Gastroesophageal sphincter (tissue), 4 donors: ENCODE results near the gene DPP6. TPM values are rescaled to one million over a fixed set of nuclear protein-coding genes. Genes with fewer than 3 reads are reported as not detected.

Experiments
- ATAC-seq: fragments of 150-250 bp; one replicate; pipeline ENCODE4 v1.9.1; 2016; ENCODE audit warnings: mild to moderate bottlenecking, moderate library complexity
- H3K27ac ChIP-seq, 4 donors: fragments of 200-600 bp; sonication (generic) in 3 of 4; 1 replicate in 3 of 4; 2 replicates in 1 of 4; pipeline ENCODE4 v1.5.1; 2016 to 2019
- H3K27me3 ChIP-seq: fragments of 200-600 bp; sonication (generic); one replicate; pipeline ENCODE4 v1.5.1; 2019
- H3K36me3 ChIP-seq, 2 donors: fragments of 200-600 bp; sonication (generic); one replicate each; pipeline ENCODE4 v1.5.1; 2019; ENCODE audit warnings: control low read depth in 1 of 2
- H3K4me1 ChIP-seq, 3 donors: fragments of 200-600 bp; sonication (generic); 1 replicate in 2 of 3; 2 replicates in 1 of 3; pipeline ENCODE4 v1.5.1; 2016 to 2019; ENCODE audit warnings: control low read depth in 2 of 3
- H3K4me3 ChIP-seq, 2 donors: fragments of 200-600 bp; sonication (generic); one replicate each; pipeline ENCODE4 v1.5.1; 2019; ENCODE audit warnings: mild to moderate bottlenecking in 1 of 2, moderate library complexity in 1 of 2
- H3K9me3 ChIP-seq, 3 donors: fragments of 200-600 bp; sonication (generic); one replicate each; pipeline ENCODE4 v1.5.1; 2017 to 2019; ENCODE audit warnings: control low read depth in 2 of 3
- EP300 ChIP-seq: sonication (generic); formaldehyde crosslinking; IDR thresholded peaks from one replicate; pipeline ENCODE4 v1.6.1; 2017; ENCODE audit warnings: antibody characterized with exemption, mild to moderate bottlenecking
- POLR2A ChIP-seq, 2 donors: fragments of 450-650 bp; IDR thresholded peaks; one replicate each; pipeline ENCODE4 v1.6.1; 2017; ENCODE audit warnings: antibody characterized with exemption in 2 of 2, mild to moderate bottlenecking in 2 of 2, moderate library complexity in 1 of 2
- POLR2AphosphoS5 ChIP-seq: sonication (generic); formaldehyde crosslinking; IDR thresholded peaks from one replicate; pipeline ENCODE4 v1.6.1; 2017; ENCODE audit warnings: antibody characterized with exemption
- WGBS, 2 donors: methylation state at CpG; one replicate each; pipeline ENCODE4 v1.1.5; 2018; ENCODE audit warnings: low coverage in 1 of 2; 5-methylcytosine and 5-hydroxymethylcytosine counted together
- total RNA-seq, 4 donors: library from RNA; depleted of rRNA; stranded (reverse); fragments of >200 nt; gene quantifications; one replicate each; pipeline ENCODE4 v1.1.0, GENCODE V29; 2016
- TF ChIP-seq, protein P1 (sequence below), 4 experiments: fragments of 200-600 bp in 2 of 4; fragments of 450-650 bp in 2 of 4; sonication (generic) in 1 of 4; IDR thresholded peaks; one replicate each; pipeline ENCODE4 v1.5.1; 2017 to 2019; ENCODE audit warnings: antibody characterized with exemption in 4 of 4, mild to moderate bottlenecking in 2 of 4, moderate library complexity in 2 of 4

DPP6 gene
- total RNA-seq, 4 donors from 2014 or later, result 14.3 to 40.0 (median 23.1) TPM

- Histone ChIP-seq H3K36me3 (peaks cover 0 to 6% of the 10 kb centered on the region in 2 donors), H3K4me3 (no peak overlapping the region), H3K4me1 (no peaks in the 10 kb centered on the region), H3K27ac (no peak overlapping the region), H3K9me3 (no peaks in the 10 kb centered on the region), H3K27me3 (no peaks in the 10 kb centered on the region)
- 83% methylated on average over 3 of the region's 5 CpGs; no CpG with 5 or more reads in 1 of the 2 donors for WGBS, 2 donors
- ATAC-seq, result no peak
- TF ChIP-seq POLR2A (IDR thresholded peaks at IDR 0.05) (no peak), POLR2AphosphoS5 (no peak), EP300 (no peak)
- TF ChIP-seq, protein P1, sequence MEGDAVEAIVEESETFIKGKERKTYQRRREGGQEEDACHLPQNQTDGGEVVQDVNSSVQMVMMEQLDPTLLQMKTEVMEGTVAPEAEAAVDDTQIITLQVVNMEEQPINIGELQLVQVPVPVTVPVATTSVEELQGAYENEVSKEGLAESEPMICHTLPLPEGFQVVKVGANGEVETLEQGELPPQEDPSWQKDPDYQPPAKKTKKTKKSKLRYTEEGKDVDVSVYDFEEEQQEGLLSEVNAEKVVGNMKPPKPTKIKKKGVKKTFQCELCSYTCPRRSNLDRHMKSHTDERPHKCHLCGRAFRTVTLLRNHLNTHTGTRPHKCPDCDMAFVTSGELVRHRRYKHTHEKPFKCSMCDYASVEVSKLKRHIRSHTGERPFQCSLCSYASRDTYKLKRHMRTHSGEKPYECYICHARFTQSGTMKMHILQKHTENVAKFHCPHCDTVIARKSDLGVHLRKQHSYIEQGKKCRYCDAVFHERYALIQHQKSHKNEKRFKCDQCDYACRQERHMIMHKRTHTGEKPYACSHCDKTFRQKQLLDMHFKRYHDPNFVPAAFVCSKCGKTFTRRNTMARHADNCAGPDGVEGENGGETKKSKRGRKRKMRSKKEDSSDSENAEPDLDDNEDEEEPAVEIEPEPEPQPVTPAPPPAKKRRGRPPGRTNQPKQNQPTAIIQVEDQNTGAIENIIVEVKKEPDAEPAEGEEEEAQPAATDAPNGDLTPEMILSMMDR (IDR thresholded peaks at IDR 0.05), result no peak
Observed at GRCh38 chr7:154777023-154777422, 724.8 kb downstream of the DPP6 start.

DNA sequence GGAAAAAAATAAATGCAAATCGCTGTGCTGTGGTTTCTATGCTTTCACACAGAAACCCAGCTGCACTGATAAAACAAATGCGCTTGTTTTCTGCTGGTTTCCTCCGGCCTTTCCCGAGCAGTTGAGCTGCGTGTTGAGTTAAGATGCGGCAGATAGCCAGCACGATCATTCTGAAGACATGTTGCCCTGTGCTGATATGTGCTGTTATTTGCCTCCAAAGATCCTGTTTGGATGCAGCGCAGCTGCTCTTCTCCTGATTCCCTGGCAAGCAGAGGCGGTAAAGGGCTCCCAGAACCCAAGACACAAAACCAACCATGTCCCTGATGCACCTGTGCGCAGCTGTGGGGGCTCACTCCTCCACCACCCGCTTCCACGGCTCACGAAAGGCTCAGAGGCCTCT is 725.3 kb downstream of the DPP6 start:
- no peaks in the 10 kb centered on the region for H3K4me1 ChIP-seq
- H3K36me3 ChIP-seq, result peaks cover 0 to 2% of the 10 kb centered on the region in 2 donors
- TF ChIP-seq EP300 (no peak), POLR2A (IDR thresholded peaks at IDR 0.05) (no peak), POLR2AphosphoS5 (no peak)
- TF ChIP-seq, protein P1 (IDR thresholded peaks at IDR 0.05), result no peak
- ATAC-seq, result no peak
- H3K27ac ChIP-seq, result no peak overlapping the region
- no peak overlapping the region for H3K4me3 ChIP-seq
- no peaks in the 10 kb centered on the region for H3K27me3 ChIP-seq
- 81 to 84% methylated on average over 9 to 10 of the region's 13 CpGs for WGBS, 2 donors
- H3K9me3 ChIP-seq, result no peaks in the 10 kb centered on the region

DNA sequence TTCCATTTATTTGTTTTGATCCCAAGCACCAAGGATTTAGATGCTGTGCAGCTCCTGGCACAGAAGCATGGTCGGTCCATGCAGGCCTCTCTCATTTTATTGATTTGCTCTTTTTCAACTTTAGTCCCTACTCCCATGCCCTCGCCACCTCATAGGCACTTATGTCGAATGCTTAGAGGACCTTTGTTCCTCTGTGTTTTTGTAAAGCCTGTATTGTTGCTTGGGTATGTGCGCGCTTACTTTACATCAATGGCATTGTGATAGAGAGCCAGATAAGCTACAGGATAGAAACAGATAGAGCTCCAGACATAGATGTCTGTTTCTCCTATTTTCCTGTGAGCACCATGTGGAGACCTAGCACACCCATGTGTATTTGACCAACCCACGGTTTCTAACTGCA is 725.7 kb downstream of the DPP6 start:
- TF ChIP-seq EP300 (no peak), POLR2AphosphoS5 (no peak), POLR2A (IDR thresholded peaks at IDR 0.05) (no peak)
- TF ChIP-seq, protein P1 (IDR thresholded peaks at IDR 0.05), result no peak

DNA sequence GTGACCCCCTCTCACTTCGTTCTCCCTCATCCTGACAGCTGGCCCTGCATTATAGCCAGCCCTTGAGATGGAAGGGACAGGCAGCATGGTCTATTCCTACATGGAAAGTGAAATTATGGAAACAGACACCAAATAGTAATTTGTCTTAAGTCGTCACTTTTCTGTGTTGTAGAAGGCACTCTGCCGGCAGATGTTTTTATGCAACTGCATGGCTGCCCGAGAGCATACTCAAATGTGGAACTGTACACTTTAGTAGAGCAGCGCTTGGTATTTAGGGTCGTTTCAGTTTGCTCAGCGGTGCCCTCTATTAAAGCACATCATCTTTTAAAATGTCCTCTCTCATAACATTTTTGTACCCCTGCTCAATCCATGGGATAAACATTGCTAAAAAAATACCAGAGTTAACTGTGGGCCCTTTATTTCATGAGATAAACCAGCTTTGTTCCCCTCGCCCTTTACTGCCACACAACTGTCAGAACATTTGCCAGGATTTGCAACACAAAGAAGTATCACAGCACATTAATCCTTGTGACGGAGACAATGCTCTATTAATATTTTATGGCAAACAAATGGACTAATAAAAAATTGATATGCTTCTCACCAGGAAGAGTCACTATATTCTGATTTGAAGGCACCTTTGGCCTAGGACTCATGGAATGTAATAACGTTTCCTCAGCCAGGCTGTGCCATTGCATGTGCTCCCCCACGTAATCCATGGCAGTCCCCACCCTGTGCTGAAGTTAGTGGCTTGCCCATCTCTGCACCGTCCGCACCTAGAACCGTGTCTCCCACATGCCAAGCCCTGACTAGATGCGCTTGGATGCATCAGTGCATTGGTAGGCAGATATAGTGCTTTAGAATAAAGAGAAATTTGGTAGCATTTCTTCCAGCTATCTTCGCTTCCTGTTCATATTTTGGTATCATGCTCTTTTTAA is 729.4 kb downstream of the DPP6 start:
- H3K27ac ChIP-seq, result no peak overlapping the region
- no peaks in the 10 kb centered on the region for H3K27me3 ChIP-seq
- TF ChIP-seq, protein P1 (IDR thresholded peaks at IDR 0.05), result no peak
- TF ChIP-seq POLR2AphosphoS5 (no peak), EP300 (no peak), POLR2A (IDR thresholded peaks at IDR 0.05) (no peak)
- no peak overlapping the region for H3K4me3 ChIP-seq
- no peaks in the 10 kb centered on the region for H3K4me1 ChIP-seq
- ATAC-seq, result no peak
- peaks cover 0 to 24% (median 0%) of the 10 kb centered on the region in 3 donors for H3K9me3 ChIP-seq
- no peaks in the 10 kb centered on the region for H3K36me3 ChIP-seq
- 62 to 67% methylated on average over 15 to 16 of the region's 16 CpGs for WGBS, 2 donors

More for the DNA sequence above, 725.7 kb downstream of the DPP6 start:
- no peaks in the 10 kb centered on the region for H3K9me3 ChIP-seq
- no peaks in the 10 kb centered on the region for H3K36me3 ChIP-seq
- H3K27ac ChIP-seq, result no peak overlapping the region
- no peaks in the 10 kb centered on the region for H3K4me1 ChIP-seq
- ATAC-seq, result no peak
- 67 to 77% methylated on average over 2 to 6 of the region's 6 CpGs for WGBS, 2 donors
- no peaks in the 10 kb centered on the region for H3K27me3 ChIP-seq
- no peak overlapping the region for H3K4me3 ChIP-seq
